PFSK-1 (cell line): Measurements from ENCODE around the gene MAFB. TPM values are rescaled to one million over a fixed set of nuclear protein-coding genes. Genes with fewer than 3 reads are reported as not detected.

Experiments used
- FOXP2 ChIP-seq: optimal IDR thresholded peaks from 2 replicates; pipeline ENCODE3; 2011; ENCODE audit warnings: borderline replicate concordance, control low read depth, inconsistent platforms; ENCODE audit not compliant: insufficient read depth; ENCODE audit errors: extremely low read length, extremely low read depth
- POLR2AphosphoS5 ChIP-seq: IDR thresholded peaks from 2 replicates; pipeline ENCODE4 v1.6.1; 2012; ENCODE audit warnings: low read depth, mild to moderate bottlenecking, control low read depth, low read length, moderate library complexity
- REST ChIP-seq, 2 experiments: IDR thresholded peaks; 2 replicates each; pipeline versions ENCODE4 v1.6.1 to v1.8.0; 2011 to 2012; ENCODE audit warnings: low read depth in 2 of 2, low read length in 2 of 2, control low read depth in 1 of 2, inconsistent platforms in 1 of 2, mild to moderate bottlenecking in 1 of 2, moderate library complexity in 1 of 2; ENCODE audit not compliant: insufficient read depth in 1 of 2
- SIN3A ChIP-seq: IDR thresholded peaks from 2 replicates; pipeline ENCODE4 v1.6.1; 2012; ENCODE audit warnings: mild to moderate bottlenecking, low read length, moderate library complexity, borderline replicate concordance; ENCODE audit not compliant: insufficient read depth
- TAF1 ChIP-seq: IDR thresholded peaks from 2 replicates; pipeline ENCODE4 v1.6.1; 2012; ENCODE audit warnings: low read length, control low read depth, borderline replicate concordance; ENCODE audit not compliant: insufficient read depth
- polyA plus RNA-seq: library from polyadenylated mRNA; unstranded; fragments of >200 nt; gene quantifications from one replicate; pipeline ENCODE4 v1.2.1, GENCODE V29; 2012; ENCODE audit warnings: low read depth, missing spikeins; ENCODE audit not compliant: insufficient read length

Gene MAFB
- 4.3 TPM for polyA plus RNA-seq

DNA sequence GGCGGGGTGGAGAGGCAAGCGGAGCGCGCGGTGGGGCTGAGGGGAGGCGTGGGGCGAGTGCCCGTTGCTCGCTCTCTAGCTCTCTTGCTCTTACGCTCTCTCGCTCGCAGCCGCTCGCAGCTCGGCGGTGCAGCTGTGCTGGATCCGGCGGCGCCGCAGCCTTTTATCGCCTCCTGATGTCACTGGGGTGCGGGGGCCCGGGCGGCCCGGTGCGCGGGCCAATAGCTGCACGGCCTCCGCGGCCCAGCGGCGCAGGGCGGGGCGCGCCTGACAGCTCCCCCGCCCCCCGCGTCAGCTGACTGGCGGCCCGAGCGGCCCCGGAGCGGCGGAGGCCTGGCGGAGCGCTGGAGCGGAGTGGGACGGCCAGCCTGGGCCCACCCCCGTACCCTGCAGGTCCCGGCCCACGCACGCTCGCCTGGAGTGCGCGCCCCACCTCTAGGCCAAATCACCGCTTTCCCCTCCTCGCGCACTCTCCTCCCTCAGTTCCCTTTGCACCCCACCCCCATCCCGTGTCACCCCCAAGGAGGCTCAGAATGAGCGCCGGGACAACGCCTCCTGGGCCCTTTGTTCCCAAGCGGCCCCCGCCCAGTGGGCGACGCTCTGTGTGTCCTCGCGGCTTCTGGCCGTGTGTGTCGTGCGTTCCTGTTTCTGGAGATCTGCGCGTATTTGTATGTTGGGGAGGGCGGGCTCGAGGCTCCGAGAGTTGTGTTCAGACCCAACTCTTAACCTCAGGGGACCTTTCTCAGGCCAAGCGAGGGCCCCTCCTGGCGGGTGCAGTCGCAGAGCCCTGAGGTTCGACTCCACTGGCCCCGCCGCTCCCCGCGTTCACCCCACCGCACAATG is at the start of gene MAFB:
MAFB (minus strand) TSS at position 137 of the 843 bp plus-strand sequence. CDS start 386 bp downstream, outside the sequence.
- TF ChIP-seq POLR2AphosphoS5 (no peak), SIN3A (no peak), FOXP2 (no peak), TAF1 (no peak), REST (IDR thresholded peaks at IDR 0.05; ENCODE audit: insufficient read depth in 1 of 2, low read depth in 2 of 2, low read length in 2 of 2) (no peak)

DNA sequence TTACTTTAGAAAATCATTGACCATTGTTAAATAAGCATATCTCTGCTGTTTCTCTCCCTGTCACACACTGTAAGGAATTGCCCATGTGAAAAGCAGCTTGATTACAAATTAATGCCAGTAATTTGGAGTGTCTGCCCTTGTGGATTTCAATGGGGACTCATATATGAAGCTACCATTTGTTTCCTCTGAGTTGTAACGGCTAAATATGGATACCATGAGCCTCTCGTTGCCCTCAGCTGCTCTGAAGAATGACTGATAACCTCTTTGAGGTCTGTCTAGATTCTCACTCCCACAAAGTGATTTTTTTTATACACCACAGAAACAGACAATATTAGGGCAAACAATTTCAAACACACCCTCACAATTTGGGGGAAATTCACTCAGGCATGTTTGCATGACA is 40.0 kb upstream of the MAFB start:
- no peak for TF ChIP-seq FOXP2
- no peak for TF ChIP-seq TAF1
- no peak for TF ChIP-seq REST (IDR thresholded peaks at IDR 0.05; ENCODE audit: insufficient read depth in 1 of 2, low read depth in 2 of 2, low read length in 2 of 2)

DNA sequence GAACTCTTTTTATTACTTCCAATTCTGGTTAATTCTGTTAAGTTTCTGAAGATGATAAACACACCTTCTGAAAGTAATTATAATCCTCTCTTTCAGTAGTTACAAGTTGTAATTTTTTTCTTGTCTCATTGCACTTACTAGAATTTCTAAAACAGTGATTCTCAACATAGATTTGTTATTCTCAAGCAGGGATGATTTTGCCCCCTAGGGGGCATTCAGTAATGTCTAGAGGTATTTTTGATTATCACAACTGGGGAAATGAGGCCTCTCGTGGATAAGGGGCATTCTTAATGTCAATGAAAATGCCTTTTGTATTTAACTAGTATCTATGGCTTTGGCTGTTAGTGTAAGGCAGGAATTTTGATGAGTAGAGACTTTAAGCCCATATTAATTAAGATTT is 39.4 kb upstream of the MAFB start:
- no peak for TF ChIP-seq TAF1
- no peak for TF ChIP-seq POLR2AphosphoS5
- TF ChIP-seq FOXP2, result no peak
- TF ChIP-seq SIN3A, result no peak
- TF ChIP-seq REST (IDR thresholded peaks at IDR 0.05; ENCODE audit: insufficient read depth in 1 of 2, low read depth in 2 of 2, low read length in 2 of 2), result no peak

DNA sequence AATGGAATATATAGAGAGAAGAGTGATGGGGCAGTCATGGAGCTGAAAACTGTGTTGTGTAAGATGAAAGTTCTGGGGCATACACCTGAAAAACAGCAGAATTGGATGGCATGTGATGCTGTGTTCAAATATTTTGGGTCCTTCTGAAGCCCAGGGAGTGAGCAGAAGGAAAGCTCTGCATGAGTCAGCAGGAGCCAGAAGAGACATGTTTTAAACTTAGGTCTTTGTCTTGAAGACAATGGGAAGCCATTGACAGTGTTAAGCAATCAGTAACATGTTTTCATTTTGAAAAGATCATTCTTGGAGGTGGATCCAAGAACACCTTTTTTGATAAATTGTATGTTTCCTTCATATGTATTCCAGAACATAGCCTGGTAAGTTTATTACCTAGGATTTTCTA is 38.9 kb upstream of the MAFB start:
- no peak for TF ChIP-seq TAF1

DNA sequence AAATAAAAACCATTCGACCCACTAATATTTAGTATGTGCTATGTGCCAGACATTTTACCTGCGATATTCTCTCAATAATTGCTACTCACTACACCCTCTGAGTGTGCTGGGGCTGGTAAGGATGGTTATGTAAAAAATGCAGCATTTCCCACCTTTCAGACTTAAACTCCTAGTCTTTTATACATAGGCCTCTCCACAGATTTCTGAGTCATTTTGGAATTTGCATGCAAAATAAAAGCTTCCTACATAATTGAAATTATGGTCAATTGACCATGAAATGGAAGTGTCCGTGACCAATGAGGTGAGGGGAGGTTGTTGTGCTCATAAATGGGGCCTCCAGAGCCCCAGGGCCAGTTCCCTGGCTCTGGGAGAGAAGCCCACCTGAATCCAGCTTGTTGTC is 37.7 kb upstream of the MAFB start:
- TF ChIP-seq TAF1 (no peak), FOXP2 (no peak), REST (IDR thresholded peaks at IDR 0.05; ENCODE audit: insufficient read depth in 1 of 2, low read depth in 2 of 2, low read length in 2 of 2) (no peak), SIN3A (no peak), POLR2AphosphoS5 (no peak)
